ENCODE data around the gene CREB3L2.
"Not testable (repeated sequence)": the region's sequence is repeated elsewhere in the genome, so short reads cannot be mapped to it uniquely, and the experiment has no call there.

Gene CREB3L2

DNA sequence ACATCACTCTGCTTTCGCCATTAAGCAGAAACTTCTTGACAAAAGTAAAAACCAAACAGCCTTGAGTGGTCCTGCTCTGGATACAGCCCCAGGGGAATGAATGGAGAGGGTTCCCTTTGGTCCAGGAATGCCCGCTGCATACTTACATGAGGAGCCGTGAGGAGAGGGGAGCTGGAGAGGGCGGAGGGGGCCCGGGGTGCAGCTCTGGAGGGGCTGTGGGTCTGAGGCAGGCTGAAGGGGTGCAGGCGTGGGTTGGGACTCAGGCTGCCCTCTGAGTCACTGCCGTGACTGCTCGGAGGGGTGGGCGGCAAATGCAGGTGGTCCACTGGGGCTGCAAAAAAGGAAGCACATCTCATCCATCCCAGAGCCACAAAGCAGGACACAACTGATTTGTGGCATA lies 93.8 kb downstream of the CREB3L2 start:
- DNase-seq, result no peak

DNA sequence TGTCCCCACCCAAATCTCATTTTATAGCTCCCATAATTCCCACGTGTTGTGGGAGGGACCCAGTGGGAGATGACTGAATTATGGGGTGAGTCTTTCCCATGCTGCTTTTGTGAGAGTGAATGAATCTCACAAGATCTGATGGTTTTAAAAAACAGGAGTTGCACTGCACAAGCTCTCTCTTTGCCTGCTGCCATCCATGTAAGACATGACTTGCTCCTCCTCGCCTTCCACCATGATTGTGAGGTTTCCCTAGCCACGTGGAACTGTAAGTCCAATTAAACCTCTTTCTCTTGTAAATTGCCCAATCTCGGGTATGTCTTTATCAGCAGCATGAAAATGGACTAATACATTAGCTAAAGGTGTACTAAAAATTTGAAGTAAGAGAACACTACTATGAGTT lies 95.2 kb downstream of the CREB3L2 start:
- DNase-seq, result not testable (repeated sequence)

DNA sequence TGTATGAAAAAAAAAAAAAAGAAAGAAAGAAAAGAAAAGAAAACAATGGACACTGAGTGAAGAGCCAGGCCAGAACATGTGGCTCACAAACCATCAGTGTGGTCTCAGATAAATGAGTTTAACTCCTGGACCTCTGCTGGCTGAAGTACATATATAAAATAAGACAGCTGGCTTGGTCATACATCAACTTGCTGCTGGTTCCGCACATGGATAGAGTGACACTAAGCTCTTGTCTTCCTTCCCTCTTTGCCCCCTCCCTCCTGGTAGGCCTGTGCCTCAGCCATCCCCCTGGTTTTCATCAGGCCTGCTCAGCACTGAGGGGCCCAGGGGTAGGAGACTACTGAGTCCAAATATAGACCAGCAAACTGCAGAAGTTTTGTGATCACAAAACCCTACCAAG lies 97.1 kb downstream of the CREB3L2 start:
- no peak for DNase-seq

- peak in 46 of 58 donors; percentile 6 to 81 (median 44) for DNase-seq
Measured at GRCh38 chr7:137903382-137904169, 98.3 kb downstream of the CREB3L2 start.

GRCh38 chr7:137900137-137900536 lies 101.7 kb downstream of the CREB3L2 start:
- DNase-seq, result no peak

GRCh38 chr7:137898839-137899721 lies 102.8 kb downstream of the CREB3L2 start:
- DNase-seq, result peak; percentile 5 to 86 (median 64)

GRCh38 chr7:137895301-137896221 lies 106.3 kb downstream of the CREB3L2 start:
- no peak for DNase-seq

GRCh38 chr7:137893143-137893742 lies 108.6 kb downstream of the CREB3L2 start:
- no peak for DNase-seq

- DNase-seq, result no peak
Measured at GRCh38 chr7:137891016-137891655, 110.8 kb downstream of the CREB3L2 start.

DNA sequence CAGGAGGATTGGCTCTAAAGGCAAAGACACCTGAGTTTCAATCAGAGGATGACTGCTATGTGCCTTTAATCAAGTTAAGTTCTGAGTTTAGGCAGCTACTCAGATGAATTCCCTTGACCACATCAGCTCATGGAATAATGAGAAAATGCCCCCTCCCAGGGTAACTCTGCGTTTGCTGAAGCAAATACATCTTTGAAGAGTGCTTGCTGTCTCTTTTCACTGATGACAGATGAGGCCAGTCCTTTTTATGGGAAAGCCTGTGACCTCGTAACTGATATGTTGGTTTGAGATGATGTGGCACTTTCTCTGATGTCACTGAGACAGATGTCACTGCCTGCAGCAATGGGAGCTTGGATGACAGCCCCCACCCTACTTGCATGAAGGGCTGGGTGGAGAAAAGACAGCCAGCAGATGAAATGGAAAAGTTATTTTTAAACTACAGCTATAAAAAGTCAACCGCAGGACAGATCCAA lies 111.4 kb downstream of the CREB3L2 start:
- DNase-seq, result no peak

- no peak for DNase-seq
Measured at GRCh38 chr7:137888241-137888640, 113.6 kb downstream of the CREB3L2 start.

GRCh38 chr7:137886746-137887145 lies 115.1 kb downstream of the CREB3L2 start:
- peak in 3 of 58 donors; percentile 17 to 18 (median 17) for DNase-seq

- DNase-seq, result no peak
Measured at GRCh38 chr7:137886281-137886680, 115.6 kb downstream of the CREB3L2 start.

- DNase-seq, result no peak
Measured at GRCh38 chr7:137885678-137886077, 116.2 kb downstream of the CREB3L2 start.

- no peak for DNase-seq
Measured at GRCh38 chr7:137882806-137883205, 119.1 kb downstream of the CREB3L2 start.

DNA sequence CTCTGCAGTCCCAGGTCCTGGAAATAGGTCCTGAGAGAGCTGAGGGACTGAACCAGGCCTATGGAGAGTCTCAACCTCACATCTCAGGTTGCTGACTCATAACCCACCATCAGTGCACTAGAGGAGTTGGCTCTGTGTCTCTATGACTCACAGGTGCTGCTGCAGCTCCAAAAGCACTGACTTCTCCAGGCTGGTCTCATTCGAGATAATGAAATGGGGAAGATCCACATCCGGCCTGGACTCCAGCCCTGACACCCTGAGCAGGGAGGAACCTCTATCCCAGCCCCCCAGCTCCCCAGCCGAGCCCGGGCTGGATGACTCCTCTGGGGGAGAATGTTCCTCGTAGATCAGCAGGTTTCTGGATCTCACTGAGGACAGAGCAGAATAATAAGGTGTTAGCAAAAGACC lies 119.6 kb downstream of the CREB3L2 start:
- DNase-seq, result no peak

- DNase-seq, result no peak
Measured at GRCh38 chr7:137881607-137882260, 120.2 kb downstream of the CREB3L2 start.

DNA sequence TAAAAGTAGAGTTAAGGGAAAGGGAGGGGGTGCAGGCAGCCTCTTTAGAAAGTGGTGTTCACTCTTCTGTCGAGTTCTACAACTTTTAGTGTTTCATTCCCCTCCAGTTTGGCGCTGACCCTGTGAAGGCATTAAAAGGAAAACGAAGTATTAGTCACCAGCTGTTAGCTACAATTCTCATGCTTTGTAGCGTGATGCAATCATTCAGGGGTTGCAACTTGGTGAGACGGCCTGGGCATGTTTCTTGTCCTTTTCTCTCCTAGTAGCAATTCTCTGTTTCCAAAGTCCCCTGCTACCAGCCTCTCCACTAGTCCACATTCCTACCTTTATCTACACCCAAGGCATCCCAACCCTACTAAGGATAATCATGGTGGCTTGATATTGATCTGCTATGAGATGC lies 121.5 kb downstream of the CREB3L2 start:
- DNase-seq, result no peak

DNA sequence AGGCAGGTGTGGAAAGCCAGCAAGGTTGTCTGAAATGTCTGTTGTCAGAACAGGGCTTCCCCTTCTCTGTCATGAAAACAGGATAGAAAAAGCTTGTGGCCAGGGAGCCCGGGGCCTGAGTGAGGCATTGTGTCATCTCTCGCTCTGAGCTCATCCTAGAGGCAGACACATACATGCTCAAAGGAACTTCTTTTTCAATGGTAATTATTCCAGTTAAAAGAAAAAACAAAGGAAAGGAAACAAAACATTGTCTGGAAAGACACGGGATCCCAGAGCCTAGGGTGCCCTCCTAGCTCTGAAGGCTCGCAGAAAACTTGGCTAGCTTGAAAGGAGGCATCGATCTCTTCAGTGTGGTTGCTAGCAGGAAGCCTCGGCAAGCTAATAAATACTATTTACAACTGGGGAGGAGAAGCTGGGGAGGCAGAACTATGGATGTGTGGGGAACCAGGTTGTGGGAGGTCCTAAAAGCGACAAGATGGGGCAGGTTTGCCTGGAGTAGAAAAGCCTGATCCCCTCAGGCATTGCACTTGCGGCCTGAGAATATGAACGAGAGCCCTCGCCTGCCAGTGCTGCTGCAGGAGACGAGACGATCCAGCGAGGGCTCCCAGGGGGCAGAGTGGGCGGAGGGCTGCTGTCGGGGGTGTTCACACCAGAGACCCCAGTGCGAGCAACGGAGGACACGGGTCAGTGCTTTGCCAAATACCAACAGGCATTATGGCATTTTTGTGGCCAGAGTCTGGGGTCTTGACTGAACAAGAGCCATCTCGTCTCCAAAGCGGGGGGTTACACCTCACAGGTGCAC lies 122.3 kb downstream of the CREB3L2 start:
- DNase-seq, result no peak
